GM18499 (cell line): ENCODE results near the gene ANKRD7.
A peak's percentile ranks its signal among the peaks of the same experiment; 100 is the strongest.
"Not testable (repeated sequence)": the region's sequence is repeated elsewhere in the genome, so short reads cannot be mapped to it uniquely, and the experiment has no call there.

Experiments
- ATAC-seq: cut with Tn5 transposase; IDR thresholded peaks from one replicate; pipeline ENCODE4 v1.9.1; 2021; ENCODE audit warnings: moderate number of reproducible peaks; ENCODE audit not compliant: insufficient read depth, unreplicated experiment

The ANKRD7 gene

GRCh38 chr7:118232837-118233236 lies 8.3 kb downstream of the ANKRD7 start:
- no peak for ATAC-seq

GRCh38 chr7:118233799-118234198 lies 9.3 kb downstream of the ANKRD7 start:
- no peak for ATAC-seq

- no peak for ATAC-seq
These were observed 14.5 kb downstream of the ANKRD7 start for GRCh38 chr7:118239014-118239413.

- not testable (repeated sequence) for ATAC-seq
These were observed 15.8 kb downstream of the ANKRD7 start for GRCh38 chr7:118240320-118240719.

GRCh38 chr7:118243695-118244094 lies 19.2 kb downstream of the ANKRD7 start:
- ATAC-seq = no peak

GRCh38 chr7:118245267-118246040 lies 20.9 kb downstream of the ANKRD7 start:
- ATAC-seq = peak; percentile 86

- no peak for ATAC-seq
These were observed 26.5 kb downstream of the ANKRD7 start for GRCh38 chr7:118250860-118251494.

GRCh38 chr7:118252087-118252486 lies 27.6 kb downstream of the ANKRD7 start:
- ATAC-seq = no peak

- ATAC-seq = no peak
These were observed 34.6 kb downstream of the ANKRD7 start for GRCh38 chr7:118259115-118259514.

- ATAC-seq = no peak
These were observed 40.3 kb downstream of the ANKRD7 start for GRCh38 chr7:118264836-118265235.

- no peak for ATAC-seq
These were observed 56.0 kb downstream of the ANKRD7 start for GRCh38 chr7:118280319-118281012.

GRCh38 chr7:118281196-118281595 lies 56.7 kb downstream of the ANKRD7 start:
- no peak for ATAC-seq

GRCh38 chr7:118285358-118285757 lies 60.9 kb downstream of the ANKRD7 start:
- ATAC-seq = no peak

- no peak for ATAC-seq
These were observed 61.6 kb downstream of the ANKRD7 start for GRCh38 chr7:118286131-118286530.

GRCh38 chr7:118288098-118288497 lies 63.6 kb downstream of the ANKRD7 start:
- peak; percentile 88 for ATAC-seq

- ATAC-seq = no peak
These were observed 65.0 kb downstream of the ANKRD7 start for GRCh38 chr7:118289476-118289875.
